Heart left ventricle (tissue), 13 donors: ENCODE data around the gene ALDH4A1.

Experiments
- CTCF ChIP-seq, 12 donors: fragments of 200-600 bp; sonication (generic) in 4 of 12; IDR thresholded peaks; one replicate each; pipeline versions ENCODE4 v1.5.0 to v1.8.0; 2018 to 2022; ENCODE audit warnings: antibody characterized with exemption in 12 of 12, mild to moderate bottlenecking in 5 of 12
- POLR2A ChIP-seq, 2 donors: fragments of 450-650 bp; IDR thresholded peaks; one replicate each; pipeline ENCODE4 v1.6.1; 2017; ENCODE audit warnings: antibody characterized with exemption in 2 of 2, mild to moderate bottlenecking in 2 of 2, moderate library complexity in 2 of 2
- donor health status: ischemic (EF 13 %, LVEDD 7.1; RV severe dilation, severe dysfunction).
- donor health status: DM: no; HTN: yes; CAD: no.
- donor health status: DM: no; HTN: no; CAD: no.
- donor health status: ischemic (EF 25% LVEDD 6.9; RV normal size, moderate dysfunction).
- donor health status: ischemic (EF 25% LVEDD 5.7; RV mildly dilated, moderate dysfunction).
- donor health status: ischemic (EF 35%, LVEDD 5.7; RV mildly dilated, moderate dysfunction).
- donor health status: nonischemic (EF 11% LVEDD 7.7; RV severe dilation, severe dysfunction).
- donor health status: DM: yes; HTN: yes; CAD: no.
- donor health status: PGD.
- donor health status: ischemic (EF 29% LVEDD 5.4; RV normal size, mild dysfunction).
- donor health status: nonischemic (EF 23%, LVEDD 6.1; RV moderate dilation, normal function).

- TF ChIP-seq CTCF (IDR thresholded peaks at IDR 0.05) (no peak), POLR2A (IDR thresholded peaks at IDR 0.05) (no peak)
Observed at GRCh38 chr1:18879215-18879790, 23.1 kb downstream of the ALDH4A1 start.
